ENCODE results near the gene ISL2.

ISL2 gene

DNA sequence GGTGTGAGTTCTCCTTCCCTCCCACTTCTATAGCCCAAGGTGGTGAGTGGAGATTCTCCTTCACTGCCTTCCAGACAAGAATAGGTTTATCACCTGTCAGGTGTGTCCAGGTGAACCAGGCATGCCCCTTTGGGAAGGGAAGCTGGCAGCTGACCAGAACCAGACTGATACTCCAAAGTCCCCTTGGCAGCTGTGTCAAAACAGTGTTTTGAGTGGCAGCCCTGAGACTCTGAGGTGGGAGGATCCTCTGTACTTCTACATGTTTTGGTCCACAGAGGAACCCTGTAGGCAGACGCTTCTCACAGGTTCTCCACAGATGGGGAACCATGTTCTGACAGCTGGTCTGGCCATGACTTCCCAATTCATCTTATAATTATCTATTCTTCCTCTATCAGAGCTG lies 30.1 kb downstream of the ISL2 start:
- Histone ChIP-seq H3K4me1 (ENCODE audit: control insufficient read depth, insufficient read depth, low read depth, low read length) (no peaks in the 10 kb centered on the region), H4K91ac (ENCODE audit: low read length) (no peak overlapping the region), H2BK120ac (ENCODE audit: low read depth, low read length) (no peak overlapping the region), H3K4me3 (ENCODE audit: insufficient read depth in 1 of 2, low read depth in 1 of 2, low read length in 2 of 2) (no peak overlapping the region), H3K4me2 (ENCODE audit: low read length, poor library complexity, severe bottlenecking) (no peak overlapping the region), H3K36me3 (ENCODE audit: control insufficient read depth in 1 of 2, insufficient read depth in 2 of 2, low read depth in 1 of 2, low read length in 2 of 2) (no peaks in the 10 kb centered on the region), H2AFZ (ENCODE audit: low read depth, low read length) (no peak overlapping the region), H3K9me3 (ENCODE audit: control insufficient read depth, low read length) (no peaks in the 10 kb centered on the region), H3K27me3 (ENCODE audit: control insufficient read depth in 1 of 2, insufficient read depth in 1 of 2, low read length in 2 of 2) (no peaks in the 10 kb centered on the region), H2BK12ac (ENCODE audit: low read length in 2 of 2) (no peak overlapping the region), H3K18ac (ENCODE audit: low read depth in 1 of 2, low read length in 2 of 2) (no peak overlapping the region), H2AK5ac (ENCODE audit: low read length, severe bottlenecking) (no peak overlapping the region), H4K8ac (ENCODE audit: low read length) (no peak overlapping the region), H3K79me1 (replicated peaks; ENCODE audit: low read length, poor library complexity, severe bottlenecking) (no peaks in the 10 kb centered on the region), H3K23ac (ENCODE audit: low read length in 2 of 2) (no peak overlapping the region), H3K27ac (ENCODE audit: low read length, poor library complexity, severe bottlenecking) (no peak overlapping the region), H3K14ac (ENCODE audit: low read length in 2 of 2) (no peak overlapping the region), H3K9ac (ENCODE audit: low read length) (no peak overlapping the region), H2BK15ac (ENCODE audit: low read depth, poor library complexity, severe bottlenecking) (no peak overlapping the region), H2BK5ac (ENCODE audit: low read depth, low read length, poor library complexity, severe bottlenecking) (no peak overlapping the region), H3K4ac (ENCODE audit: low read depth in 1 of 2, low read length in 2 of 2) (no peak overlapping the region)
- 88% methylated on average over 1 of the region's 1 CpG for WGBS
- DNase-seq = no peak

DNA sequence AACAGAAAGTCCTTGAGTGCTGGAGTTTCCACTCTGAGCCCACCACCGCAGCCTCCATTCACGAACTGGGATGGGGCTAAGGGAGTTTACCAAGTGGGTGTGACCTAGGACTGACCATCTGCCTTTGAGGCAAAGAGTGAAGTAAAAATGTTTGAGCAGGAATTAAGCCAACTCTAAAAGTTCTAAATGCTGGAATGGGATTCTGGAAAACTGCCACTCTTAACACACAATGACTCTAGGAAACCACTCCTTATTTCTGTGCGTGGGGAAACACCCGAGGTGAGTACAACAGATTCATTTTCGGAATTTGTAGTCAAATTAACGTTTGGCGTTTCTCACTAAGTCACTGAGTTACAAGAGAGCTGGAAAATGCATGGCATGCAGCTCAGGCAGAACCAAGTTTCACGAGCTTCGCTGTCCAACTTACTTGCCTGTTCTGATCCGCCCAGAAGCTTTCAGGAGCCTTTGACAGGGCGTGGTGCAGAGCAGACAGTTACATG lies 31.6 kb downstream of the ISL2 start:
- Histone ChIP-seq H2AFZ (ENCODE audit: low read depth, low read length) (no peak overlapping the region), H3K79me1 (replicated peaks; ENCODE audit: low read length, poor library complexity, severe bottlenecking) (no peaks in the 10 kb centered on the region), H3K4me2 (ENCODE audit: low read length, poor library complexity, severe bottlenecking) (no peak overlapping the region), H2BK120ac (ENCODE audit: low read depth, low read length) (no peak overlapping the region), H3K36me3 (ENCODE audit: control insufficient read depth in 1 of 2, insufficient read depth in 2 of 2, low read depth in 1 of 2, low read length in 2 of 2) (no peaks in the 10 kb centered on the region), H3K27ac (ENCODE audit: low read length, poor library complexity, severe bottlenecking) (no peak overlapping the region), H3K14ac (ENCODE audit: low read length in 2 of 2) (no peak overlapping the region), H3K27me3 (ENCODE audit: control insufficient read depth in 1 of 2, insufficient read depth in 1 of 2, low read length in 2 of 2) (no peaks in the 10 kb centered on the region), H3K4me1 (ENCODE audit: control insufficient read depth, insufficient read depth, low read depth, low read length) (no peaks in the 10 kb centered on the region), H2BK12ac (ENCODE audit: low read length in 2 of 2) (no peak overlapping the region), H3K9me3 (ENCODE audit: control insufficient read depth, low read length) (no peaks in the 10 kb centered on the region), H2BK5ac (ENCODE audit: low read depth, low read length, poor library complexity, severe bottlenecking) (no peak overlapping the region), H3K4me3 (ENCODE audit: insufficient read depth in 1 of 2, low read depth in 1 of 2, low read length in 2 of 2) (no peak overlapping the region), H3K4ac (ENCODE audit: low read depth in 1 of 2, low read length in 2 of 2) (no peak overlapping the region), H2BK15ac (ENCODE audit: low read depth, poor library complexity, severe bottlenecking) (no peak overlapping the region), H4K8ac (ENCODE audit: low read length) (no peak overlapping the region), H3K9ac (ENCODE audit: low read length) (no peak overlapping the region), H3K18ac (ENCODE audit: low read depth in 1 of 2, low read length in 2 of 2) (no peak overlapping the region), H3K23ac (ENCODE audit: low read length in 2 of 2) (no peak overlapping the region), H4K91ac (ENCODE audit: low read length) (no peak overlapping the region), H2AK5ac (ENCODE audit: low read length, severe bottlenecking) (no peak overlapping the region)
- DNase-seq = no peak
- WGBS = 86% methylated on average over 11 of the region's 11 CpGs

- 80% methylated on average over 2 of the region's 3 CpGs for WGBS
- H3K18ac ChIP-seq (ENCODE audit: low read depth in 1 of 2, low read length in 2 of 2) = no peak overlapping the region
- H3K4me1 ChIP-seq (ENCODE audit: control insufficient read depth, insufficient read depth, low read depth, low read length) = peaks cover 2% of the 10 kb centered on the region
Measured at GRCh38 chr15:76376029-76376428, 39.5 kb downstream of the ISL2 start.

GRCh38 chr15:76376816-76377215 lies 40.2 kb downstream of the ISL2 start:
- Histone ChIP-seq H4K91ac (ENCODE audit: low read length) (no peak overlapping the region), H2BK120ac (ENCODE audit: low read depth, low read length) (no peak overlapping the region), H3K4me2 (ENCODE audit: low read length, poor library complexity, severe bottlenecking) (no peak overlapping the region), H2BK5ac (ENCODE audit: low read depth, low read length, poor library complexity, severe bottlenecking) (no peak overlapping the region), H3K18ac (ENCODE audit: low read depth in 1 of 2, low read length in 2 of 2) (no peak overlapping the region), H2AK5ac (ENCODE audit: low read length, severe bottlenecking) (no peak overlapping the region), H3K9ac (ENCODE audit: low read length) (no peak overlapping the region), H2BK15ac (ENCODE audit: low read depth, poor library complexity, severe bottlenecking) (no peak overlapping the region), H3K9me3 (ENCODE audit: control insufficient read depth, low read length) (no peaks in the 10 kb centered on the region), H3K27me3 (ENCODE audit: control insufficient read depth in 1 of 2, insufficient read depth in 1 of 2, low read length in 2 of 2) (no peaks in the 10 kb centered on the region), H4K8ac (ENCODE audit: low read length) (no peak overlapping the region), H3K4me3 (ENCODE audit: insufficient read depth in 1 of 2, low read depth in 1 of 2, low read length in 2 of 2) (no peak overlapping the region), H2AFZ (ENCODE audit: low read depth, low read length) (no peak overlapping the region), H3K4ac (ENCODE audit: low read depth in 1 of 2, low read length in 2 of 2) (no peak overlapping the region), H3K27ac (ENCODE audit: low read length, poor library complexity, severe bottlenecking) (no peak overlapping the region), H2BK12ac (ENCODE audit: low read length in 2 of 2) (no peak overlapping the region), H3K36me3 (ENCODE audit: control insufficient read depth in 1 of 2, insufficient read depth in 2 of 2, low read depth in 1 of 2, low read length in 2 of 2) (no peaks in the 10 kb centered on the region), H3K4me1 (ENCODE audit: control insufficient read depth, insufficient read depth, low read depth, low read length) (peaks cover 2% of the 10 kb centered on the region), H3K23ac (ENCODE audit: low read length in 2 of 2) (no peak overlapping the region), H3K79me1 (replicated peaks; ENCODE audit: low read length, poor library complexity, severe bottlenecking) (no peaks in the 10 kb centered on the region), H3K14ac (ENCODE audit: low read length in 2 of 2) (no peak overlapping the region)
- DNase-seq = peak; percentile 22
- WGBS = 35% methylated on average over 8 of the region's 8 CpGs

More at GRCh38 chr15:76376029-76376428, 39.5 kb downstream of the ISL2 start:
- Histone ChIP-seq H4K8ac (ENCODE audit: low read length) (peak overlapping the region; percentile 15), H2BK5ac (ENCODE audit: low read depth, low read length, poor library complexity, severe bottlenecking) (no peak overlapping the region), H3K27ac (ENCODE audit: low read length, poor library complexity, severe bottlenecking) (no peak overlapping the region), H3K36me3 (ENCODE audit: control insufficient read depth in 1 of 2, insufficient read depth in 2 of 2, low read depth in 1 of 2, low read length in 2 of 2) (no peaks in the 10 kb centered on the region), H3K27me3 (ENCODE audit: control insufficient read depth in 1 of 2, insufficient read depth in 1 of 2, low read length in 2 of 2) (no peaks in the 10 kb centered on the region), H4K91ac (ENCODE audit: low read length) (peak overlapping the region; percentile 39), H2BK12ac (ENCODE audit: low read length in 2 of 2) (no peak overlapping the region), H2AK5ac (ENCODE audit: low read length, severe bottlenecking) (no peak overlapping the region), H3K4me3 (ENCODE audit: insufficient read depth in 1 of 2, low read depth in 1 of 2, low read length in 2 of 2) (no peak overlapping the region), H3K14ac (ENCODE audit: low read length in 2 of 2) (no peak overlapping the region), H3K9me3 (ENCODE audit: control insufficient read depth, low read length) (no peaks in the 10 kb centered on the region), H2BK15ac (ENCODE audit: low read depth, poor library complexity, severe bottlenecking) (no peak overlapping the region), H3K23ac (ENCODE audit: low read length in 2 of 2) (no peak overlapping the region), H2BK120ac (ENCODE audit: low read depth, low read length) (no peak overlapping the region), H3K9ac (ENCODE audit: low read length) (no peak overlapping the region), H3K4ac (ENCODE audit: low read depth in 1 of 2, low read length in 2 of 2) (no peak overlapping the region), H3K4me2 (ENCODE audit: low read length, poor library complexity, severe bottlenecking) (no peak overlapping the region), H3K79me1 (replicated peaks; ENCODE audit: low read length, poor library complexity, severe bottlenecking) (no peaks in the 10 kb centered on the region), H2AFZ (ENCODE audit: low read depth, low read length) (no peak overlapping the region)
- DNase-seq = peak; percentile 4
